ENCODE measurements around the gene PSME1. TPM values are rescaled to one million over a fixed set of nuclear protein-coding genes. Genes with fewer than 3 reads are reported as not detected.
A peak's percentile ranks its signal among the peaks of the same experiment; 100 is the strongest.

PSME1 gene
- total and polyA plus RNA-seq, 2 donors (not counting 3 experiments of a cell fraction or from before 2014, with no cell fraction given) = 98.1 to 135 TPM

- intact Hi-C loops (cut with micrococcal nuclease) = no loop called here
Observed at GRCh38 chr14:24172261-24172860, 36.4 kb downstream of the PSME1 start.

More at GRCh38 chr14:24172261-24172860, 36.4 kb downstream of the PSME1 start:
- no peaks in the 10 kb centered on the region for H4K20me1 ChIP-seq (replicated peaks; ENCODE audit: control insufficient read depth, extremely low read depth, insufficient read depth, low read length)
- POLR2A ChIA-PET = no interaction called here
- peak overlapping the region; percentile 8 to 25 (median 10) for H3K4me3 ChIP-seq (replicated peaks in 1 of 3; ENCODE audit: insufficient read depth in 1 of 3, low read depth in 1 of 3, low read length in 3 of 3)
- H2AFZ ChIP-seq (ENCODE audit: low read depth, low read length) = peak overlapping the region; percentile 78
- BruUV-seq (replicated peaks) = TSS peak; percentile 19
- H3K27ac ChIP-seq (ENCODE audit: insufficient read depth, low read depth, low read length) = no peak overlapping the region
- DNase-seq (ENCODE audit: low read depth, low spot score) (no peak), FAIRE-seq (no peak)
- H3K9ac ChIP-seq (replicated peaks; ENCODE audit: extremely low read depth, insufficient read depth, low read length) = no peak overlapping the region
- H3K36me3 ChIP-seq (ENCODE audit: control insufficient read depth in 2 of 2, extremely low read depth in 1 of 2, insufficient read depth in 2 of 2, low read length in 2 of 2) = peaks cover 2 to 6% of the 10 kb centered on the region in 2 experiments
- H3K27me3 ChIP-seq (ENCODE audit: control insufficient read depth in 2 of 2, insufficient read depth in 2 of 2, low read length in 2 of 2) = no peaks in the 10 kb centered on the region
- H3K4me1 ChIP-seq (ENCODE audit: control insufficient read depth, extremely low read depth, insufficient read depth, low read length) = peaks cover 3% of the 10 kb centered on the region
- CTCF ChIA-PET = interaction anchor here (1.7 to 2.6 kb wide), 2 partner anchors 12 to 124 kb away, joined by 5 to 10 read pairs; partner anchors contain the start of gene IRF9
- no peaks in the 10 kb centered on the region for H3K9me3 ChIP-seq (replicated peaks; ENCODE audit: control insufficient read depth, insufficient read depth, low read length)
- dilution Hi-C loops (cut with MboI; ENCODE audit: extremely low pct_ligation_motif_present, low sequenced_read_pairs) = no loop called here
- peak overlapping the region; percentile 26 for H3K4me2 ChIP-seq (ENCODE audit: insufficient read depth, low read length)
- H3K9me1 ChIP-seq (replicated peaks; ENCODE audit: control insufficient read depth, extremely low read depth, insufficient read depth, low read length) = no peaks in the 10 kb centered on the region
- H3K79me2 ChIP-seq (ENCODE audit: control insufficient read depth, insufficient read depth, low read length) = no peaks in the 10 kb centered on the region
- TF ChIP-seq MYC (IDR thresholded peaks at IDR 0.05; ENCODE audit: low read depth, low read length) (no peak), POLR2A (IDR thresholded peaks at IDR 0.05; ENCODE audit: low read depth, low read length) (no peak), JUN (IDR thresholded peaks at IDR 0.05; ENCODE audit: borderline replicate concordance, insufficient read depth, insufficient read length, low read depth) (no peak), MAX (IDR thresholded peaks at IDR 0.05; ENCODE audit: insufficient read depth, insufficient read length) (no peak), POLR2AphosphoS5 (IDR thresholded peaks at IDR 0.05; ENCODE audit: insufficient read depth, low read depth, low read length) (no peak), GATA2 (IDR thresholded peaks at IDR 0.05; ENCODE audit: insufficient read depth, insufficient read length, low read depth, low read length) (no peak), FOS (IDR thresholded peaks at IDR 0.05; ENCODE audit: borderline replicate concordance, insufficient read depth, low read length) (no peak), EZH2 (IDR thresholded peaks at IDR 0.05; ENCODE audit: borderline replicate concordance, low read depth, low read length, severe bottlenecking) (no peak)
- TF ChIP-seq, protein P1, sequence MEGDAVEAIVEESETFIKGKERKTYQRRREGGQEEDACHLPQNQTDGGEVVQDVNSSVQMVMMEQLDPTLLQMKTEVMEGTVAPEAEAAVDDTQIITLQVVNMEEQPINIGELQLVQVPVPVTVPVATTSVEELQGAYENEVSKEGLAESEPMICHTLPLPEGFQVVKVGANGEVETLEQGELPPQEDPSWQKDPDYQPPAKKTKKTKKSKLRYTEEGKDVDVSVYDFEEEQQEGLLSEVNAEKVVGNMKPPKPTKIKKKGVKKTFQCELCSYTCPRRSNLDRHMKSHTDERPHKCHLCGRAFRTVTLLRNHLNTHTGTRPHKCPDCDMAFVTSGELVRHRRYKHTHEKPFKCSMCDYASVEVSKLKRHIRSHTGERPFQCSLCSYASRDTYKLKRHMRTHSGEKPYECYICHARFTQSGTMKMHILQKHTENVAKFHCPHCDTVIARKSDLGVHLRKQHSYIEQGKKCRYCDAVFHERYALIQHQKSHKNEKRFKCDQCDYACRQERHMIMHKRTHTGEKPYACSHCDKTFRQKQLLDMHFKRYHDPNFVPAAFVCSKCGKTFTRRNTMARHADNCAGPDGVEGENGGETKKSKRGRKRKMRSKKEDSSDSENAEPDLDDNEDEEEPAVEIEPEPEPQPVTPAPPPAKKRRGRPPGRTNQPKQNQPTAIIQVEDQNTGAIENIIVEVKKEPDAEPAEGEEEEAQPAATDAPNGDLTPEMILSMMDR (IDR thresholded peaks at IDR 0.05; ENCODE audit: extremely low read depth in 1 of 2, insufficient read depth in 1 of 2, low read depth in 1 of 2, low read length in 2 of 2) = no peak

Data from endothelial cell of umbilical vein (primary cell).